HG03175 (cell line): ENCODE data around the gene LGALS1.
A peak's percentile ranks its signal among the peaks of the same experiment; 100 is the strongest.
"Not testable (repeated sequence)": the region's sequence is repeated elsewhere in the genome, so short reads cannot be mapped to it uniquely, and the experiment has no call there.

ENCODE experiments used
- ATAC-seq: cut with Tn5 transposase; IDR thresholded peaks from one replicate; pipeline ENCODE4 v1.9.1; 2021; ENCODE audit warnings: mild to moderate bottlenecking, moderate library complexity; ENCODE audit not compliant: unreplicated experiment

The LGALS1 gene

DNA sequence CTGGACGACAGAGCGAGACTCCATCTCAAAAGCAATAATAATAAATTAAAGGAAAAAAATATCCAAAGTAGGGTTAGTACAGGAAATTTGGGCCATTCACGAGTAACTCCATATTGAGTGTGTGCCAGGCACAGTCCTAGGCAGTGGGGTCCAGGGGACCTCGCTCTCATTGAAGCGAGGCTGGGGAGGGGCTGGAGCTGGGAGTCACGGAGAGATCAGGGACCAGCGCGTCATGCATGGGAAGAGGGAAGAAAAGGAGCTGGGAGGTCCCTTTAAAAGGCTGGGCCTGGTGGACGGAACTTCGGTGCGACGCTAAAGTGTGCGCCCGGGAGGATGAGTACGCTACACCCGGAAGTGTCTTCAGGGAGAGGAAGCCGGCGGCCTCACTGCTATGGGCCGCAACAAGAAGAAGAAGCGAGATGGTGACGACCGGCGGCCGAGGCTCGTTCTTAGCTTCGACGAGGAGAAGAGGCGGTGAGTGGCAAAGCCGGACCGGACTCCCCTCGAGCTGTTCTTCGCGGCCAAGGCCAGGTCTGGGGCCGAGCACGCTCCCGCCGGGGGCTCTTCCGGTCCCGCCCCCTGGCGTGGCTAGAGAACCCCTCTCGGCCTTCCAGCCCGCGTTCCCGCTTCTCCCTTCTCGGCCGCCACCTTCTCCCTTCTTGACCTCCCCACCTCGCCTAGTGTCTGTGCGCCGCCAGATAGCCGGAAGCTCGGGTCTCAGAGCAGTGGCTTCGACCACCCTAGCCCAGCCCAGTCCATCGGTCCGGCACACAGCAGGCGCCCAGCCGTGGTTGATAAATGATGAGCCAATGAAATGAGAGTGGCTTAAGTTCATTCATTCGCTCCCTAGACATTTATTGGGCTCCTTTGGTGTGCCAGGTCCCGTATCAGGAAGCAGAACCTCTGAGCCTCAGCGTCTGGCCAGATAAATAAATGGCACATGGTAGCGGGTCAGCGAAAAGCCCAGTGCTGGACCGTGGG lies 10.9 kb downstream of the LGALS1 start, which contains the start of gene NOL12:
Gene NOL12, plus strand, starts transcription at position 342 of the 981 bp plus-strand sequence. Its CDS starts 50 bp downstream, at position 392.
- ATAC-seq, result peak; percentile 77

DNA sequence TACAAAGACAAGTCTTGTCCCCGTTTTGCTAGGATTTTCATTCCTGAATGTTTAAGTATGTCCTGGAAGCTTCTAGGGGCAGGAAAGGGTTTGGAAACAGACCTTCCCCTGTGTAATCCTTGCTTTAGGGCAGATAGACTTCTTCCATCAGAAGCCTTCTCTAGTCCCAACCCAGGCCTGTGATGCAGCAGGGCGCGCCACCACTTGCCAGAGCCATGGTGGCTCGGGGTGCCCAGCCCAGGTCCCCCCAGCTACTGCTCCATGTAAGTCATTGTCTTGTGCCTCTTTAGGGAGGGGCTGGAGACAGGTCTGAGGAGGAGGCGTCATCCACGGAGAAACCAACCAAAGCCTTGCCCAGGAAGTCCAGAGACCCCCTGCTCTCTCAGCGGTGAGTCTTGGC lies 15.0 kb downstream of the LGALS1 start:
- ATAC-seq, result no peak

DNA sequence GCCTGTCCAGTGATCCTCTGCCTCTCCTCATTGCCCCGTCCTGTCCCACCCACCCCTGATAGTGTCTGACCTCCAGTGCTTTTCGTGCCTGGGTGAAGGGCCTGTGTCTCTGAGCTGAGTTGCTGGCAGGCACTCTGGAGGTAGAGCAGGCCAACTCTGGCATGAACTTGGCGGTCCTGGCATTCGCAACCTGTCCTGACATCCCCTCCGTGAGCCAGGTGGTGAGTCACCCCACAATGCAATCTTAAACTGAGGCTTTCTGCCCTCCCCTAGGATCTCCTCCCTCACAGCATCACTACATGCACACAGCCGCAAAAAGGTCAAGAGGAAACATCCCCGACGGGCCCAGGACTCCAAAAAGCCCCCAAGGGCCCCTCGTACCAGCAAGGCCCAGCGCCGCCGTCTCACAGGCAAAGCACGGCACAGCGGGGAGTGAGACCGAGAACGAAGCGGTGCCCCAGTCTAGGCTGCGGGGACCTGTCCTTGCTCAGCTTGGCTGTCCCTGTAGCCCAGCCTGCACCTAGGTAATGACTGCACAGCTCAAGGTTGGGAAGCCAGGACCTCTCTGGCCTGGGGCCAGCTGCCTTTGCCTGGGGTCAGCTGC lies 15.6 kb downstream of the LGALS1 start:
- ATAC-seq, result no peak

GRCh38 chr22:37692627-37693285 lies 17.3 kb downstream of the LGALS1 start:
- ATAC-seq, result no peak

GRCh38 chr22:37694131-37694530 lies 18.7 kb downstream of the LGALS1 start:
- not testable (repeated sequence) for ATAC-seq

DNA sequence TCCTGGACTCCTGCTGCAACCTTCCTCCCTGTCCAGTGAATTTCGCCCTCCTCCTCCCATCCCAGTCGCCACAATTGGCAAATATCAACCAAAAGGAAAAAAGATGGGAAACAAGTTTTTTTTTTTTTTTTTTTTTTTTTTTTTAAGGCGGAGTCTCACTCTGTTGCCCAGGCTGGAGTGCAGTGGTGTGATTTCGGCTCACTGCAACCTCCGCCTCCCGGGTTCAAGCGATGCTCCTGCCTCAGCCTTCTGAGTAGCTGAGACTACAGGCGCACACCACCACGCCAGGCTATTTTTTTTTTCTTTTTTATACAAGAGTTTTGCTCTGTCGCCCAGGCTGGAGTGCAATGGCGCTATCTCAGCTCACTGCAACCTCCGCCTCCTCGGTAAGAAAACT lies 20.8 kb downstream of the LGALS1 start:
- ATAC-seq, result not testable (repeated sequence)

DNA sequence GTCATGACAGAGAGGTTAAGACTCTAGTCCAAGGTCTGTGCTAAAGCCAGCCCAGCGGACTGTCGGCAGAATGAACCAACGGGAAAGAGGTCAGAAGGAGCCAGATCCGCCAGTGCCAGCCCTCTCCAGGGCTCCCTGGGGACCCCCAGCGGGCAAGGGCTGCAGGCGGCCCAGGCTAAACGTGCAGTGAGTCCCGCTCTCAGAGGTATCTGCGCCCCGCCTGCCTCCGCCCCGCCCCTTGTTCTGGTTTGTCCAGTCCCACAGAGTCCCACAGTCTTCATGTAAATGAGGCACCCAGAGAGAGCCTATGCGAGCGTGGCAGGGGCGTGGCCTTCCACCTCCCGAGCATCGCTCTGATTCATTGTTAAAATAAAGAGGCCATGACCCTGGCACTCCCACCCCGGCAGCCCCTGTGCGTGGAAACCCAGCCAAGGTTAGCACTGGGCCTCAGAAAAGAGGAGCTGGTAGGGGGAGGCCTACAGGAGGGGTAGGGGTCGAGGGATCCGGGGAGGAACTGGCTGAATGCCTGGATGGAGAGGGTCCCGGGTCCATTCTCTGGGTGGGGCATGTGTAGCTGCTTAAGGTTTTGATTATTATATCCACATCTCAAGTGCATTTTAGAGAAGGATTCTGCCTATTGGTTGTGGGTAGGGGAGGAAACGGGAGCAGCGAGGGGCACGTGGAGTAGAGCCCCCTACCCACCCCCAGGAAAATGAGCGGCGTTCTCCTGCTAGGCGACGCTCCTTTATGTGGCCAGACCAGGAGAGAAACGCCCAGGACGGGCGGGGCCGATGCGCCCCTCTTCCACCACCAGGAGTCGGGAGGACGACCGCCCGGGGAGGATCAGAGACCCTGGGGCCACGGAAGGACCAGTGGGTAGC lies 21.5 kb downstream of the LGALS1 start, which contains the start of gene TRIOBP:
Gene TRIOBP, plus strand, starts transcription at position 392 of the 881 bp plus-strand sequence. CDS start 4,318 bp downstream, outside the sequence.
- ATAC-seq, result peak; percentile 89

DNA sequence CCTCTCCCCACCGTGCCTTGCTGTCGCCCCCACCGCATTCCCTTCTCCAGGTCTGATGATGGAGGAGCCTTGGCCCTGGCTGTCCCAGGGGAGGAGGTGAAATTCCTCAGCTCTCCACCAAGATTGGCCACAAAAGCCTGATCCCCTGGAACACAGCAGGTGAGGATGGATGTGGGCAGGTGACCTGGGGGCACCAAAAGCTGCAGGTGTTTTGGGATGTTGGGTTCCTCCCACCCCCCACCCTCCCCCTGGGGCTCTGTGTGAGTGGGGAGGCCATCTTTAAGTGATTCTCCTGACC lies 22.1 kb downstream of the LGALS1 start:
- ATAC-seq, result no peak

DNA sequence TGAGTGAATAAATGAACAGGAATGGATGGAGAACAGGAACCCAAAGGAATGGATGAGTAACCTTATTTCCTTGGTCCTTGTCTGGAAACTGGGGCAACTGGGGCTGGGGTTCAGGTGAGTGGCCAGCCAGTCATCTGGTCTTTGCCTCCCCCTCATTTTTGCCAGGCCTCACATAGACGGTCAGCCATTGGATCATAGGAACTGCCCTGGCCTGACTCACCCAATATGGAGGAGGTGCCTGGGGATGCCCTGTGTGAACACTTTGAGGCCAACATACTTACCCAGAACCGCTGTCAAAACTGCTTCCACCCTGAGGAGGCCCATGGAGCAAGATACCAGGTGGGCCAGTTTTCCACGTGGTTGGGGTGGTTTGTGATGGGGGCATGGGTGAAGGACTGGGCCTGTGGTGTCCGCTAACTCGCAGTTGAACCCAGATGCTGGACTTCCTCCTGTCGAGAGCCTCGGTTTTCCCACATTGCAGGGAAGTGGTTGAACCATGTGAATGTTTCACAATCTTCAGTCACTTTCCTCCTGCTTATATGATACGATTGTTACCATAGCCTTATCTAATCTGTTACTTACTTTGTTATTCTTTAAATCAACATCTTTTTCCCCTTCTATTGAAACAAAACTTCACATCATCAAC lies 25.8 kb downstream of the LGALS1 start:
- no peak for ATAC-seq

DNA sequence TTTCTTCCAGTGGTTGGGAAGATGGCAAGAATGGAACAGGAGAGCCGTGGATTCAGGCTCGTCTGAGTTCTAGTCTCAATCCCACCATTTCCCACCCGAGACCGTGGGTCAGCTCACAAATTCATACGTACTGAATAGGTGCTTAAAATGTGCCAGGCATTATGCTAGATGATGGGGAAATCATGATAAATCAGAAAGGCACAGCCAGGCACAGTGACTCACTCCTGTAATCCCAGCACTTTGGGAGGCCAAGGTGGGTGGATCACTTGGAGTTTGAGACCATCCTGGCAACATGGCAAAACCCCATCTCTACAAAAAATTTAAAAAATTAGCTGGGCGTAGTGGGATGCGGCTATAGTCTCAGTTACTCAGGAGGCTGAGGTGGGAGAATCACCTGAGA lies 28.5 kb downstream of the LGALS1 start:
- ATAC-seq, result no peak

GRCh38 chr22:37704645-37705044 lies 29.2 kb downstream of the LGALS1 start:
- no peak for ATAC-seq

DNA sequence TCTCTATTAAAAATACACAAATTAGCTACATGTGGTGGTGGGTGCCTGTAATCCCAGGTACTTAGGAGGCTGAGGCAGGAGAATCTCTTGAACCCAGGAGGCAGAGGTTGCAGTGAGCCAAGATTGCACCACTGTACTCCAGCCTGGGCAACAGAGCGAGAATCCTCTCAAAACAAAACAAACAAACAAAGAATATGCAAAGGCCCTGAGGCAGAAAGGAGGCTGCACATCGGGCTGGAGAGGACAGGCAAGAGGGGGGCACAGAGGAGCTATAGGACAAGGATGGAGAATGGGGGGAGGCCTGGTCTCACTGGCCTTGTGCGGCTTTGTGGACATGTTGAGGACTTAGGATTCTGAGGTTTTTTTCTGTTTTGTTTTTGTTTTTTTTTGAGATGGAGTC lies 29.8 kb downstream of the LGALS1 start:
- no peak for ATAC-seq

GRCh38 chr22:37708580-37709444 lies 33.4 kb downstream of the LGALS1 start:
- ATAC-seq, result no peak

DNA sequence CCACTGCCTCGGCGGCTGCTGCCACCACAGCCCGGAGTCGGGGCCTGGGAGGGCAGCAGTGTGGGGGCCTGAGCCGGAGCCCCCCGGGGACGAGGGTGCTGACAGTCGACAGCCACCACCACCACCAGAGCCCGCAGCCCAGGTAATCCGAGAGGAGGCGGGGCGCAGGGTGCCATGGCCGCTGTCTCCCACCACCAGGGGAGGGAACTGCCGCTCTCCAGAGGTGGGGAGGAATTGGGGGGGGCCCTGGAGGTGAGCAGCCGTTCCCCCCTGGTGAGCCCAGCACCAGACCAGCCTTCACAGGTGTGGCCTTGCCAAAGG lies 34.0 kb downstream of the LGALS1 start:
- ATAC-seq, result no peak

GRCh38 chr22:37710675-37711074 lies 35.2 kb downstream of the LGALS1 start:
- ATAC-seq, result no peak

GRCh38 chr22:37711490-37711889 lies 36.1 kb downstream of the LGALS1 start:
- ATAC-seq, result no peak

DNA sequence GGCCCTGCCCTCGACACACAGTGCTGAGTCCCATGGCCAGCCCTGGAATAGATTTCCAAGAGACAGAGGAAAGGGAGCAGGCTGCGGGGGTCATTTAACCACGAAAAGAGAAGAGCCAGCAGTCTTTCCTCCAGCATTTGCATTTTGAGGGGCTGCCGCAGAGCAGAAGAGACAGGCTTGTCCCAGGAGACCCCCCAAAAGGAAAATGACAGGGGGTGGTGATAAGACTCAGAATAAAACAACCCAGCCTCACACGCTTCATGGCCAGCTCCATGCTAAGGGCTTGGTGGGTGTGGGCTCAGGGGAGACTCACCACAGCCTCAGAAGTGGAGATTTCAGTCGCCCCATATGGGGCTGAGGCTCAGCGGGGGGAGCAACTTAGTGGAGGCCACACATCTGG lies 38.3 kb downstream of the LGALS1 start:
- no peak for ATAC-seq

DNA sequence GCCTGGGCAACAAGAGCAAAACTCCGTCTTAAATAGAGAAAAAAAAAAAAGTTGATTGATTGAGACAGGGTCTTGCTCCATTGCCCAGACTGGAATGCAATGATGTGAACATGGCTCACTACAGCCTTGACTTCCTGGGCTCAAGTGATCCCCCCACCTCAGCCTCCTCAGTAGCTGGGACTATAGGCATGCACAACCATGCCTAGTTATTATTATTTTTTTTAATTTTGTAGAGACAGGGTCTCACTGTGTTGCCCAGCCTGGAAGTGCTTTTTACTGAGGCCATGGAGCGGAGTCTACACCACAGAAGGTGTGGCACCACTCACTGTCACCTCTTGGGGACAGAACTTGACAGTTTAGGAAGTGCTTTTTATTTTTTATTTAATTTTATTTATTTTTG lies 39.2 kb downstream of the LGALS1 start:
- no peak for ATAC-seq

DNA sequence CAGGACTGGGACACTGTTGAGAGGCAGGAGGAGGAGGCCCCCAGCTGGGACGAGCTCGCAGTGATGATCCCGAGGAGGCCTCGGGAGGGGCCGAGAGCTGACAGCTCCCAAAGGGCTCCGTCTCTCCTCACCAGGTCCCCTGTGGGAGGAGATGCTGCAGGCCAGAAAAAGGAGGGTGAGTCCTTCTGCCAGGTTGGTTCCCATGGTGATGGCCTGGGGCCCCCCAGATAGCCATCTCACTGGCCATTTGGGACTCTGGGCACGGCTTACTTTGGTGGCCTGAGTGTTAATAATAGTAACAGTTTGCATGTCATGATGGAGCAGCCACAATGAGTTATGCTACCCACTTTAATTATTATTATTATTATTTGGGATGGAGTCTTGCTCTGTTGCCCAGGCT lies 40.3 kb downstream of the LGALS1 start:
- ATAC-seq, result no peak
